Spleen (tissue), 7 donors: ENCODE data around the gene GRIA2.
"Not testable (repeated sequence)": the region's sequence is repeated elsewhere in the genome, so short reads cannot be mapped to it uniquely, and the experiment has no call there.

Experiments used
- POLR2AphosphoS5 ChIP-seq, 3 donors: sonication (generic); formaldehyde crosslinking; IDR thresholded peaks; one replicate each; pipeline ENCODE4 v1.5.1; 2017; ENCODE audit warnings: antibody characterized with exemption in 3 of 3
- TF ChIP-seq, protein P1 (sequence below), 11 experiments: fragments of 200-600 bp in 7 of 11; fragments of 450-650 bp in 4 of 11; sonication (generic) in 4 of 11; IDR thresholded peaks in 8 of 11; conservative IDR thresholded peaks in 3 of 11; 1 replicate in 7 of 11; 2 replicates in 4 of 11; pipeline versions ENCODE4 v1.4.0 to v1.8.0; 2016 to 2021; ENCODE audit warnings: antibody characterized with exemption in 11 of 11, inconsistent platforms in 4 of 11, mild to moderate bottlenecking in 1 of 11
- donor health status: DM: no; HTN: no; CAD: no; lungs with moderate emphysema.
- donor health status: DM: no; HTN: no; CAD: no.
- donor health status: DM: no; HTN: no; CAD: no.

DNA sequence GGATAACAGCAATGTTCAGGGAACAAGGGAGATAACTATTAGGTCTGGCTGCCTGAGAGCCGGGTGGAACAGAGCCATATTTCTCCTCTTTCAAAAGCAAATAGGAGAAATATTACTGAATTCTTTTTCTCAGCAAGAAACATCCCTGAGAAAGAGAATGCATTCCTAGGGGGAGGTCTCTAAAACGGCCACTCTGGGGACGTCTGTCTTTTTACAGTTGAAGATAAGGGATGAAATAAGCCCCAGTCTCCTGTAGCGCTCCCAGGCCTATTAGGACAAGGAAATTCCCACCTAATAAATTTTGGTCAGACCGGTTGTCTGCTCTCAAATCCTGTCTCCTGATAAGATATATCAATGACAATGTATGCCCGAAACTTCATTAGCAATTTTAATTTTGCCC is 37.6 kb downstream of the GRIA2 start:
- TF ChIP-seq, protein P1, sequence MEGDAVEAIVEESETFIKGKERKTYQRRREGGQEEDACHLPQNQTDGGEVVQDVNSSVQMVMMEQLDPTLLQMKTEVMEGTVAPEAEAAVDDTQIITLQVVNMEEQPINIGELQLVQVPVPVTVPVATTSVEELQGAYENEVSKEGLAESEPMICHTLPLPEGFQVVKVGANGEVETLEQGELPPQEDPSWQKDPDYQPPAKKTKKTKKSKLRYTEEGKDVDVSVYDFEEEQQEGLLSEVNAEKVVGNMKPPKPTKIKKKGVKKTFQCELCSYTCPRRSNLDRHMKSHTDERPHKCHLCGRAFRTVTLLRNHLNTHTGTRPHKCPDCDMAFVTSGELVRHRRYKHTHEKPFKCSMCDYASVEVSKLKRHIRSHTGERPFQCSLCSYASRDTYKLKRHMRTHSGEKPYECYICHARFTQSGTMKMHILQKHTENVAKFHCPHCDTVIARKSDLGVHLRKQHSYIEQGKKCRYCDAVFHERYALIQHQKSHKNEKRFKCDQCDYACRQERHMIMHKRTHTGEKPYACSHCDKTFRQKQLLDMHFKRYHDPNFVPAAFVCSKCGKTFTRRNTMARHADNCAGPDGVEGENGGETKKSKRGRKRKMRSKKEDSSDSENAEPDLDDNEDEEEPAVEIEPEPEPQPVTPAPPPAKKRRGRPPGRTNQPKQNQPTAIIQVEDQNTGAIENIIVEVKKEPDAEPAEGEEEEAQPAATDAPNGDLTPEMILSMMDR (IDR thresholded peaks at IDR 0.05 in 8 of 11, conservative IDR thresholded peaks at IDR 0.05 in 3 of 11) = not testable (repeated sequence)
- TF ChIP-seq POLR2AphosphoS5 (IDR thresholded peaks at IDR 0.05) = not testable (repeated sequence)
